GM19351 (cell line): ENCODE results near the gene SDK2.

Source experiments
- ATAC-seq: cut with Tn5 transposase; IDR thresholded peaks from one replicate; pipeline ENCODE4 v1.9.1; 2021; ENCODE audit warnings: mild to moderate bottlenecking, moderate library complexity; ENCODE audit not compliant: unreplicated experiment

SDK2 gene

GRCh38 chr17:73519011-73519410 is 125.2 kb downstream of the SDK2 start:
- no peak for ATAC-seq

GRCh38 chr17:73516431-73516830 is 127.8 kb downstream of the SDK2 start:
- ATAC-seq = no peak

- no peak for ATAC-seq
Measured at GRCh38 chr17:73514146-73514863, 129.9 kb downstream of the SDK2 start.

- ATAC-seq = no peak
Measured at GRCh38 chr17:73513426-73513825, 130.8 kb downstream of the SDK2 start.

GRCh38 chr17:73511719-73512115 is 132.5 kb downstream of the SDK2 start:
- ATAC-seq = no peak

GRCh38 chr17:73510981-73511718 is 133.1 kb downstream of the SDK2 start:
- ATAC-seq = no peak

GRCh38 chr17:73508931-73509605 is 135.2 kb downstream of the SDK2 start:
- no peak for ATAC-seq

GRCh38 chr17:73508057-73508930 is 136.0 kb downstream of the SDK2 start:
- no peak for ATAC-seq

- no peak for ATAC-seq
Measured at GRCh38 chr17:73506470-73507435, 137.5 kb downstream of the SDK2 start.

GRCh38 chr17:73503560-73503959 is 140.7 kb downstream of the SDK2 start:
- ATAC-seq = no peak

GRCh38 chr17:73500414-73500999 is 143.7 kb downstream of the SDK2 start:
- no peak for ATAC-seq

- no peak for ATAC-seq
Measured at GRCh38 chr17:73498886-73499554, 145.2 kb downstream of the SDK2 start.

- no peak for ATAC-seq
Measured at GRCh38 chr17:73498176-73498575, 146.1 kb downstream of the SDK2 start.

GRCh38 chr17:73497721-73498120 is 146.5 kb downstream of the SDK2 start:
- no peak for ATAC-seq

GRCh38 chr17:73496232-73496631 is 148.0 kb downstream of the SDK2 start:
- ATAC-seq = no peak

- ATAC-seq = no peak
Measured at GRCh38 chr17:73495641-73496040, 148.6 kb downstream of the SDK2 start.

- ATAC-seq = no peak
Measured at GRCh38 chr17:73494950-73495349, 149.3 kb downstream of the SDK2 start.

GRCh38 chr17:73493956-73494926 is 150.0 kb downstream of the SDK2 start:
- ATAC-seq = no peak
